ENCODE data around the gene PRKCE. TPM values are rescaled to one million over a fixed set of nuclear protein-coding genes. Genes with fewer than 3 reads are reported as not detected.

Gene PRKCE
- total and polyA plus RNA-seq, 2 experiments from 2014 or later: 0.94 to 1.2 TPM

GRCh38 chr2:46002947-46003346 lies 351.5 kb downstream of the PRKCE start:
- no peak overlapping the region for H3K27ac Mint-ChIP-seq

More at GRCh38 chr2:46002947-46003346, 351.5 kb downstream of the PRKCE start:
- Mint-ChIP-seq H3K9me3 (no peaks in the 10 kb centered on the region), H3K4me1 (peaks cover 1% of the 10 kb centered on the region; the same call in 1 of the 3 replicates), H3K36me3 (ENCODE audit: low read depth) (no peaks in the 10 kb centered on the region), H3K27me3 (ENCODE audit: insufficient read depth, low read depth, poor library complexity) (peaks cover 2% of the 10 kb centered on the region), H3K4me3 (no peak overlapping the region)
- H3F3A ChIP-seq (replicated peaks; ENCODE audit: low read depth): no peaks in the 10 kb centered on the region
- H2AFZ ChIP-seq: no peak overlapping the region
- H3K27me3 ChIP-seq (ENCODE audit: insufficient read depth): no peaks in the 10 kb centered on the region
- peaks cover 10% of the 10 kb centered on the region; the same call in 1 of the 2 replicates for H3K9me2 ChIP-seq (ENCODE audit: insufficient read depth)
- no peak for ATAC-seq
- no peak for DNase-seq (ENCODE audit: low spot score)
- no peaks in the 10 kb centered on the region for H3K79me2 ChIP-seq (replicated peaks; ENCODE audit: insufficient read depth)
- no peak overlapping the region for H3K4me3 ChIP-seq
- H3K4me2 ChIP-seq: no peak overlapping the region
- H3K36me3 ChIP-seq (ENCODE audit: insufficient read depth): no peaks in the 10 kb centered on the region
- no peak overlapping the region for H3K27ac ChIP-seq (ENCODE audit: low read depth)
- no peaks in the 10 kb centered on the region for H3K4me1 ChIP-seq (ENCODE audit: insufficient read depth)
- TF ChIP-seq ZNF462 (CRISPR knock-in tag; IDR thresholded peaks at IDR 0.05) (no peak), ZNF331 (CRISPR knock-in tag; IDR thresholded peaks at IDR 0.05; ENCODE audit: low read depth) (no peak), EZH2phosphoT487 (IDR thresholded peaks at IDR 0.05; ENCODE audit: unreplicated experiment) (no peak), JUNB (IDR thresholded peaks at IDR 0.05; ENCODE audit: unreplicated experiment) (no peak), STAT1 (IDR thresholded peaks at IDR 0.05; ENCODE audit: unreplicated experiment) (no peak)
- H4K20me1 ChIP-seq (replicated peaks; ENCODE audit: insufficient read depth): no peaks in the 10 kb centered on the region
